NB4 (cell line): ENCODE results near the gene OR10T2.

Source experiments
- CTCF ChIP-seq: IDR thresholded peaks from one replicate; pipeline ENCODE4 v1.5.1; 2012; ENCODE audit warnings: low read depth, low read length
- POLR2A ChIP-seq: IDR thresholded peaks from 2 replicates; pipeline ENCODE4 v1.6.1; 2011; ENCODE audit warnings: mild to moderate bottlenecking; ENCODE audit not compliant: insufficient read length; ENCODE audit errors: extremely low read depth

- no peak for TF ChIP-seq POLR2A
- TF ChIP-seq CTCF = no peak
Observed at GRCh38 chr1:158422212-158422611, 22.9 kb upstream of the OR10T2 start.
